ENCODE results near the gene TNPO3.
"Not testable (repeated sequence)": the region's sequence is repeated elsewhere in the genome, so short reads cannot be mapped to it uniquely, and the experiment has no call there.

Gene TNPO3

DNA sequence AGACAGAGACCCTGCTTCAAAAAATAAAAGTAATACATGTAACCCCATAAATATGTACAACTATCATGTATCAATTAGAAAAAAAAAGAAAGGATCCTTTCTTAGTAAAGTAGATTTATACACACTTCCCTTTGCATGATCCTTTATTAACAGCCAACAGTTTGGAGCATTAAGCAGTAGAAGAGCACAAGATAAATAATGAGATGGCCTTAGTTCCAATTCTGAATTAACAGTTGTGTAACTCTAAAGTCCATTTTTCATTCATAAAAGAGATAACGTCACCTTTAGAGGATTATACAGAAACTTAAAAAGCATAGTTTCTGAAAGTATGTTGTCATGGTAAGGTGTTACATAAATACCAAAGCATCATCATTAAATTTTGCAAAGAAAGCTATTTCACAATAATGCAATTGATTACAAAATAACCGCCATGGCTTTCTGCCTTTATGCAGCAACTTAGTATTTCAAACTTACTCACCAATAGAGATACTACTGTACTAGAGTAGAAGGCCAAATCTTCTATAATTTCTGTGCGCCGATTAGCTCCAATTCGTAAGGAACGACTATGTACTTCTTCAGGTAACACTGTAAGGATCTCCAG, 40.3 kb downstream of the TNPO3 start:
- no peak for DNase-seq (ENCODE audit: low read depth)

DNA sequence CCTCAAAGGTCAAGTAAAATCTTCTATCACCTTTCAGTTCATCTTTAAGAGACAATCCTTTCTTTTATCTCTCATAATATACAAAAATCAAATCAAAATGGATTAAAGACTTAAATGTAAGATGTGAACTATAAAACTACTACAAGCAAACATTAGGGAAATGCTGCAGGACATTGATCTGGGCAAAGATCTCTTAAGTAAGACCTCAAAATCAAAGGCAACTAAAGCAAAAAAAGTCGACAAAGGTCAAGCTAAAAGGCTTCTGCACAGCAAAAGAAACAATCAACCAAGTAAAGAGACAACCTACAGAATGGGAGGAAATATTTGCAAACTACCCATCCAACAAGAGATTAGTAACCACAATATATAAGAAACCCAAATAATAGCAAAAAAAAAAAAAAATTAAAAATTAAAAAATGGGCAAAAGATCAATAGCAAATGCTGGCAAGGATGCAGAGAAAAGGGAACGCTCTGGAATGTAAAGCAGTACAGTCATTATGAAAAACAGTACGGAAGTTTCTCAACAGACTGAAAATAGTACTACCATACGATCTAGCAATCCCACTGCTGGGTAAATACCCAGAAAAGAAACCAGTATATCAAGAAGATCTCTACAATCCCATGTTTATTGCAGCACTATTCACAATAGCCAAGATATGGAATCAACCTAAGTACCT, 41.7 kb downstream of the TNPO3 start:
- DNase-seq (ENCODE audit: low read depth), result no peak

DNA sequence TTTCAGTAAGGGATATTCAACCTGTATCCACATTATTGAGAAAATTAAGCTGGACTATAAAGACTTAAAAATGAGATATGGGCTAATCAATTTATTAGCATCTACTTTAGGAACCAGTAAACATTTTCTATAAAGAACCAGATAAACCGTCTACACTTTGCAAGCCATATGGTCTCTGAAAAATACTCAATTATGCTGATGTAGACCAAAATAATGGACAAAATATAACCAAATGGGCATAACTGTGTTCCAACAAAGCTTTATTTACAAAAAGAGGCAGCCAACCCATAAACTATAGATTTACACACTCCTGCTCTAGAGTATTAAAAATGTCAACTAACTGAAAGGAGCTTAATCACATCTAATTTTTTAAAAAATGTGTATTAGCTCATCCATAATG, 42.3 kb downstream of the TNPO3 start:
- no peak for DNase-seq (ENCODE audit: low read depth)

DNA sequence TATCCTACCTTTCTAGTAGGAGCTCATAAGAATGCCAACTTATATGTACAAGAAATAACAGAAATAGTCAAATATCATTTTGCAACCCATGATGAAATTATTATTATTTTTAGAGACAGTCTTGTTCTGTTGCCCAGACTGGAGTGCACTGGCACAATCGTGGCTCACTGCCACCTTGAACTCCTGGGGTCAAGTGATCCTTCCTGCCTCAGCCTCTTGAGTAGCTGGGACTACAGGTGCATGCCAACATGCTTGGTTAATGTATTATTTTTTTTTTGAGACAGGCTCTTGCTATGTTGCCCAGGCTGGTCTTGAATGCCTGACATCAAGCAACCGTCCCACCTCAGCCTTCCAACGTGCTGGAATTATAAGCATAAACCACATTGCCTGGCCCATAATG, 44.8 kb downstream of the TNPO3 start:
- no peak for DNase-seq (ENCODE audit: low read depth)

DNA sequence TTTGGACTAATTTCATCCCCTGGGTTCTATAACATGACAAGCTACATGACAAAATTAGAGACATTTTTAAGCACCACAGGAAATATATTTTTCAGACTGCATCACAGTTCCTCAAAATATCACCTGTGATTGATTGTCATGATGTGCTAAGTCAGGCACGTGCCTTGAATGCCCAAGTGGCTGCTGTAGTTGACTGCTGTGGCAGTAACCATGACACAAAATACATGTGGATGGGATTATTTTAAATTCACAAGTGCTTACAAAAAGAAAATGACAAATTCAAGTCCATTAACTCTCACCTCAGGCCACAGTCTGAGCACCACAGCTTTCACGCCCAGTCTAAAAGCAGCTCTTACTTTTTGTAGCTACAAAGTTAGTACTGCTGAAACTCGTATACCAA, 45.5 kb downstream of the TNPO3 start:
- no peak for DNase-seq (ENCODE audit: low read depth)

DNA sequence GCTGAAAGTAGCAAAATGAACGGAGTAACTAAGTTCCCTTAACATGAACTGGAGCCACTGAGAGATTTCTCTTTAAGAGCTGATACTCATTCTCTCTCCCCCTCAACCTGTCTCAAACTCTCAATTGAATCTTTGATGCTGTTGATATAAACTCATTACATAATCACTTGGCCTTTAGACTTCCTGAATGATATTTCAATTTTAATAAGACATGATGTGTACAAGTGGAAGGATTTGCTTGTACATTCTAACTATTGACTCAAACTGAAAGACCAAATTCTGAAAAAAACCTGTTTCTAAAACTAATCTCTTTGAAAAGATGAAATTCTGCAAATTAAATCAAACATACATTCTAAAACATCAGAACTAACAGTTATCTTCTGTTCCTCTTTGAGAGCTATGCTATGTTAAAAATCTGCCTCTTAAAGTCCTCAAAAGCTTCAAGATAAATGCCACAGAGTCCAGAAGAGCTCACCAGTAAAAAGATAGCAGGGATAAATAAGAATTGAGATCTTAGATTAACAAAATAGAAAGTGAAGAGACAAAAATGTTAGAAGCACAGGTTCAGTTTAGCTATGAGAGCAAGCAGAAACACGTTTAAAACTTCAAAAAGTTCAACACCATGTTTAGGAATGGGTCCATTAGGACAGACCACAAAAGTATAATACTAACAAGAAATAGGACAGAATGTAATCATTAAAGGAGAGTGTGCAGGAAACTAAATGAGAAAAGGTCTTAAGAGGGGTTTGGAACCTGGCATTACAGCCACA, 46.1 kb downstream of the TNPO3 start:
- DNase-seq (ENCODE audit: low read depth), result no peak

DNA sequence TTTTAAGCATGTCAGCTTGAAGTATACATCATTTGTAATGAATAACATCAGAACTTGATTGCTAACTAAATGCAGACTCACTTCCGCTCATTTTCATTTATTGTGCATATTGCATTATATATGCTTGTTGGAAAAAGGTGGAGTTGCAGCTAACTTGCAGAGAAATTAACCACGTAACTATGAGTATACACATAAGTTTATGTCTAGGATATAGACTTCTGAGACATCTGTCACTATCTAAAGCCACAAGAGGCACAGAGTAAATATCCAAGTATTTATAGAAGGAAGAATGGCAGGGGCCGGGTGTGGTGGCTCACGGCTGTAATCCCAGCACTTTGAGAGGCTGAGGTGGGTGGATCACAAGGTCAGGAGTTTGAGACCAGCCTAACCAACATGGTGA, 47.3 kb downstream of the TNPO3 start:
- DNase-seq (ENCODE audit: low read depth), result no peak

DNA sequence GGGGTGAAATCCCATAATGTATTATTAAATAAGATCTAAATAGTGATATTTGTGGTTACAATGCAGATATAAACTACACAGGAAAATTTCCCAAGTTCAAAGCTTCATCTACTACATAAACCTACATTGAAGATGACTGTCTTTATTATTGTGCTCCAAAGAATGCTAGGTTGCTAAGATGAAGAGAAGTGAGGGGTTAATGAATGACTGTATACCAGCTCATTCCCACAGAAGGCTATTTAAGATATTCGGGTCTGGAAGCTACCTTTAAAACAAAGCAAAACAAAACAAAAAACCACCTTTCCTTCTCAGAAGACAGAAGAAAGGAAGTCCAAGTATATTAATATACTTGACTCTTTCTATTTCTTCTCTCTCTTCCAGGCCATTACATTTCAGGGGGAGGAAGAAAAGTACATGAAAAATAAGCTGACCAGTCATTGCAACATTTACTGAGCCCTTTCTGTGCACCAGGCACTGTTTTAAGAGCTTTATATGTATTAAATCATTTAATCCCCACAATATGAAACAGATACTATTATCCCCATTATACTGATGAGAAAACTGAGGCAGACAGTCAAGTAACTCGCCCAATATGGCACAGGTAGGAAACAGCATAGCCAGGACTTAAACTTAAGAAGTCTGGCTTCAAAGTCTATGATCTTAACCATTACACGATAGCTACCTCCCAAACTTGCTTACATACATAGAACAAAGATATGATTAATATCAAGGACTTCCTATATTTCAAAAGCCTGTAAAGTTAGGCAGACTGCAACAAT, 48.1 kb downstream of the TNPO3 start:
- DNase-seq (ENCODE audit: low read depth), result peak; percentile 35

DNA sequence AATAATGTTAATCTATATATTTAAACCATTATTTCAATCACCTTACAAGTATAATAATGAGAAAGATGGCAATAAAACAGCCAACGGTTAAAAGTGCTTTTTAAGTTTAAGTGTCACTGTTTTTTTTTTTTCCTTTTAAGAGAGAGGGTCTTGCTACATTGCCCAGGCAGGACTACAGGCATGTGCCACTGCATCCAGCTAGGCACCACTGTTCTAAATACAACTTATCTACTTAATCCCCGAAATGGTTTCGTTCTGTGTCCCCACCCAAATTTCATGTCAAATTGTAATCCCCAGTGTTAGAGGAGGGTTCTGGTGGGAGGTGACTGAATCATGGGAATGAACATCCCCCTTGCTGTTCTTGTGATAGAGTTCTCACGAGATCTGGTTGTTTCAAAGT, 49.7 kb downstream of the TNPO3 start:
- DNase-seq (ENCODE audit: low read depth), result no peak

DNA sequence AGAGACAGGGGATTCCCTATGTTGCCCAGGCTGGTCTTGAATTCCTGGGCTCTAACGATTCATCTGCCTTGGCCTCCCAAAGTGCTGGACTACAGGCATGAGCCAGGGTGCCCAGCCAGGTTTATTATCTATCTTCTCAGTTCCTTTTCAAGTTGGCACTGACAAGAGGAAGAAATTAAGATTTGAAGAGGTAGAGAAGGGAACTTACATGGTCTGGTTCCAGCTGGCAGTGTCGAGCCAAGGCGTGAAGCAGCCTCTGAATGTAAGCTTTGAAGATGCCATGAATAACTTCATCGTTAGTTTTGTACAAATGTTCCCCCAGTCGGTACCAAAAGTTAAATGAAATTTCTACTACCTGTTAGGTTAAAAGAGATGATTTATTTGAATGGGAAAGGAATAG, 57.7 kb downstream of the TNPO3 start:
- no peak for DNase-seq (ENCODE audit: low read depth)

DNA sequence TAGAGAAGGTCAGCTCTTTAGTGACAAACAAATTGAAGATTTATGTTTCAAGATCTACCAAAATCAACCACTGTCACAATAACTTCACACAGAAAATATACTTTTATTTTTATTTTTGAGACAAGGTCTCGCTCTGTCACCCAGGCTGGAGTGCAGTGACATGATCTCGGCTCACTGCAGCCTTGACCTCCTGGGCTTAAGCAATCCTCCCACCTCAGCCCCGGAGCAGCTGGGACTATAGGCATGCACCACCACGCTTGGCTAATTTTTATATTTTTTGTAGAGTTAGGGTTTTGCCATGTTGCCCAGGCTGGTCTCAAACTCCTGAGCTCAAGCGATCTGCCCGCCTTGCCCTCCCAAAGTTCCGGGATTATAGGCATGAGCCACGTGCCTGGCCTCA, 60.4 kb downstream of the TNPO3 start:
- not testable (repeated sequence) for DNase-seq (ENCODE audit: low read depth)

DNA sequence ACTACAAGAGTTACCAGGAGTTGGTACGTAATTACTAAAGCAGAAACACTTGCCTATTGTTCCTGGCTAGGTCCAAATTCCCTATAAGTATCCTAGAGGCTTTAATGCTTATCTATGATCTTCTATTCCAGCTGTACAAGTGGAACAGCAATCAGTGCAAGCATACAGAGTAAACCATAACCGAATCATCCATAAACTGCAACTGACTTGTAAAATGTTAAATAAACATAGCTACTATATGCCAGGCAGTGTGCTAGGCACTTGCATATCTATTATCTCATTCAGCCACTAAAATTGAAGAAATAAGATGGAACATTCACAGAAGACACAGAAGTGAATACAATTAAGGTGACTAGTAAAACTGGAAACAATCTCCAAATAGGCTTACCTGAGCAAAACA, 61.5 kb downstream of the TNPO3 start:
- no peak for DNase-seq (ENCODE audit: low read depth)

DNA sequence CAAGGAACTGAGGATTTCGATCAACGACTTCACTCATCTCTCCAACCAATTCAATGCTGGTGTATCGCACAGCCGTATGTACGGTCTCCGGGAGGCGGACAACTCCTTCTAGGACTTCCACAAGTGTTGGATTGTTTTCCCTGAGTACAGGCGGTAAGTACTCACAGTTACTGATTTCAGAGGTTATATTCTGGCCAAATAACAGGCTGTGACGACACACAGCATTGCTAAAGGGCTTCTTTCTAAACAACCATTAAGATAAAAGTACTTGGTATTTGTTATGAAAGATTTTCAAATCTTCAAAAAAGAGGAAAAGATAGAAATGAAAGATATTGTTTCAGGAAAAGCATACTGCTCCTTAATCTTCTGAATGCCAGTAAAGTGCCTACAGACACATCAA, 65.0 kb downstream of the TNPO3 start:
- DNase-seq (ENCODE audit: low read depth), result peak; percentile 94

DNA sequence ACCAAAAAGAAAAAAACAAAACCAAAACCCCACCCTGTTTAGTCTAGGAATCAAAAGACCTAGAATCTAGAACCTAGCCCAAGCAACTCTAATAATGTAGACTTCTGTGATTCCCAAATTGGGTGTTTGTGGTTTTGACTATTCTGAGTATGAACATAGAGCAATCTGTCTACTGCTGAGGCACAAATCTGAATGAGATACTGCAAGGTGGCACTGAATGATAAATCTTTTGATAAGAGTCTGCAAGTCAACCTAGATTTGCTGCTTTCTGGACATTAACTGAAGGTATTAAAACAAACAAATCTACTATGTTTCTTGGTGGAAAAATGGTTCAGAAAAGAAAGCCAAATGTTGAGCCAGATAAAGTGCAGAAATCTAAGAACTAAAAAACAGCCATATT, 66.5 kb downstream of the TNPO3 start:
- DNase-seq (ENCODE audit: low read depth), result no peak

DNA sequence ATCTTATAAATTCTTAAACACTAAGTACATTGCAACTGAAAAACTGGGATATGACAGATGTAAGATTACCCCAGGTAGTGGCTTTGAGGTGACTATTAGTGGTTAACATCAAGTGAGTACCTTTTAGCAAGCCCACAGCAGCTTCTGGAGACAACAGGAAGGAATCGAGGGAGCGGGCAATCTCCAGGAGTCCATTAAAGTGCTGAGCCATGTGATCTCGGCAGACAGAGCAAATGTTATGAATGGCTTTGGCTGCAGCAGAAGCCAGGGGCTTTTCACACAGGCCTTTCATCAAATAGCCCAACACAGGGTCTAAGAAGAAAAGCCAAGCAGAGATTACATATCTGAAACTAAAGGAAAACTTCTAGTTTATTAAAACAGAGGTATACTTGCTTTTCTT, 68.3 kb downstream of the TNPO3 start:
- DNase-seq (ENCODE audit: low read depth), result no peak

DNA sequence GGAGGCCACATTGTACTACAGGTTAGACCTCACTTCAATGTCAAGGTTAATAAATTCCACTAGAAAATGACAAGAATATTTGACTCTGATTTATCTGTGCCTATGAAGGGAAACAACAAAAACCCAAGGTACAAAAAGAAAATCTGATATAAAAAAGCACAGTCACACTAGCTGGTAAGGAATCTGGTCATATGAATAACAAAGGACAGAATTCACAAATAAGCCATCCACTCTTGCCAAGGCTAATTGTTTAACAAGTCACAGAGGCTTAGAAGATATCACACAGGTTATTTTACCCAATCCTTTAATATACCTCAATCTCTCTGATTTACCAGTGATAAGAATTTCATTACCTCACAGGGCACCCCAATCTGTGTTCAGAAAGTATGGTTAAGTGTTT, 69.3 kb downstream of the TNPO3 start:
- no peak for DNase-seq (ENCODE audit: low read depth)

DNA sequence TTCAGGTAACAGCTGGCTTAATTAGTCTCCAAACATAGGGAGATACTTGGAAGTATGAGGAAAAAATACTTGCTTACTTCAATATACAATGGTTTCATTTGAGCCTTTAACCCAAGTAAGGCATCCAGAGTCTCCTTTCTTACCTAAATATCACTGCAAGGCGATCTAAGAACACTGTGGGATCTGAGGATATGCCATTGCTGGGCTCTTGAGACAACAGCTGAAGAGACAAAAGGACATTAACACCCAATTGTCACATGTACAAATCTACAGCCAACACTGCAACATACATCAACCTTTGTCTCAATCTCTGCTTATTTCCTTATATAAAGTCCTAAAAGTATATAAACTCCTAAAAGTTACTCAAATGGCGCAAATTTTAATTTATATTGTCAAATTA, 72.8 kb downstream of the TNPO3 start:
- no peak for DNase-seq (ENCODE audit: low read depth)

DNA sequence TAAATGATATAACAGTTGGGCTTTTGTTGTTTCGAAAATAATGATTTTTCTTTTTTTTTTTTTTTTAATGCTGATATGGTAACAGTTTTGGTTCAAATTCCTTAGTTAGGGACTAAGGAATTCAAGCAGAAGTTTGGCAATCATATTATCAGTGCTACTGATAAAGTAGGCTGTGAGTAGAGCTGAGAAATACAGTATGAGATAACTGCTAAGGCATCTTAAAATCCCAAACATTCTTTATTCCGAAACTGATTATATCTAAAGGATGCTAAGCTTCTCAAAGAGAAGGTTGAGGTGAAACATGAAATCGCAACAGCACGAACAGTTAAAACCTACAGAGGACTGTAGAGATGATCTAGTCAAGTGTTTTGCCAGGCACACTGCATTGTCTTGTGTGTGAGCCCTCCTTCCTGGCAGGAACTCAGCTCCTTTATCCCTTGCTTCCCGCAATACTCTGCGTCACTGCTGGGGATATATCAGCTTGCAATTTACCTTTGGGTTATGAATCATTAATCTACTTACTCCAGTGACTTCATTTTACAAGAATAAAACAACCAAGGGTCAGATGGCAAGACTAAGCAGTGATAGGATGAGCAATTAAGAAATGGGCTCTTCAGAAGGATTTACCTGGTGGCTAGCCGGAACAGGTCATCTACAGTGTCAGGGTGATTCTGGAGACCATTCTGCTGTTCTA, 80.5 kb downstream of the TNPO3 start:
- peak; percentile 93 for DNase-seq (ENCODE audit: low read depth)

DNA sequence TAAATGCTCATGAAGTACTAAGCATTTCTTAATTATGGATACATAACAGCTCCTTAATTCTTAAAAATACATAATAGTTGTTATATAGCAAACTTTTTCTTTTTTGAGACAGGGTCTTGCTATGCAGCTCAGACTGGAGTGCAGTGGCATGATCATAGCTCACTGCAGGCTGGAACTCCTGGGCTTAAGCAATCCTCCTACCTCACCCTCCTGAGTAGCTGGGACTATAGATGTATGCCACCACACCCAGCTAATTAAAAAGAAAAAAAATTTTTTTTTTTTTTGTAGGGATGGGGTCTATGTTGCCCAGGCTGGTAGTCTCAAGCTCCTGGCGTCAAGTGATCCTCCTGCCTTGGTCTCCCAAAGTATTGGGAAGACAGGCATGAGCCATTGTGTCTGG, 86.3 kb downstream of the TNPO3 start:
- no peak for DNase-seq (ENCODE audit: low read depth)

DNA sequence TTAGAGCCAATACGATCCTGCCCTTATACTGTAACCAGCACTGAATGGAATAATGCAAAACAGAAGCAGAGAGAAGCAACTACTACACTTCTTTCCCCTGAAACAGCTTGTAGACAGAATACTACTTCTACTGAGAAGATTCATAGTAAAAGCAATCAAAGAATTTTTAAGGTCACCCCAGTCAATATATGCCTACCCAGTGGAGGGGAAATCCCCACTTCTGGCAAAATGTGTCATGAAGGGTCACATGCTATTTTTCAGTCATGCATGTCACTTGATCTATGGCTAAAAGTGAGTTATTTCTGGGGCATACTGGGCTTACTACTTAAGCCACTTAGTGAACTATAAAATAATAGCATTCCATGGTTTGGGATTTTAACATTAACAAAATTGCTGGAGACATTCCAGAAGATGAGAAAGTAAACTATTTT, 91.6 kb downstream of the TNPO3 start:
- peak; percentile 8 for DNase-seq (ENCODE audit: low read depth)

DNA sequence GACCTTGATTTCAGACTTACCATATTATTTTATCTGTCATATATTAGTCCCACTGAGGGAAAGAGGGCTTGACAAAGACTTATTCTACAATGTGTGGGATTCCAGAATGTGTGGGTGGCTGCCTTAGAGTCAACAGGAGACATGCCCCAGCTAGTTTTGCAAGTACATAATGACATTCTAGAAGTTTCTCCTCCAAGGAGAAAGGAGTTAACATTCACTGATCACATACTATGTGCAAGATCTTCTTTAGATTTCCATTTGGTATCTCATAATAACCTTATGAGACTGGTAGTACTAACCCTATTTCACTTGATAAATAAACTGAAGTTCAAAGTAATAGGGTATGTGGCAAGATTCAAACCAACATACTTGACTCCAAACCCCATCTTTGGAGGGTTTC, 92.0 kb downstream of the TNPO3 start:
- DNase-seq (ENCODE audit: low read depth), result peak; percentile 43

DNA sequence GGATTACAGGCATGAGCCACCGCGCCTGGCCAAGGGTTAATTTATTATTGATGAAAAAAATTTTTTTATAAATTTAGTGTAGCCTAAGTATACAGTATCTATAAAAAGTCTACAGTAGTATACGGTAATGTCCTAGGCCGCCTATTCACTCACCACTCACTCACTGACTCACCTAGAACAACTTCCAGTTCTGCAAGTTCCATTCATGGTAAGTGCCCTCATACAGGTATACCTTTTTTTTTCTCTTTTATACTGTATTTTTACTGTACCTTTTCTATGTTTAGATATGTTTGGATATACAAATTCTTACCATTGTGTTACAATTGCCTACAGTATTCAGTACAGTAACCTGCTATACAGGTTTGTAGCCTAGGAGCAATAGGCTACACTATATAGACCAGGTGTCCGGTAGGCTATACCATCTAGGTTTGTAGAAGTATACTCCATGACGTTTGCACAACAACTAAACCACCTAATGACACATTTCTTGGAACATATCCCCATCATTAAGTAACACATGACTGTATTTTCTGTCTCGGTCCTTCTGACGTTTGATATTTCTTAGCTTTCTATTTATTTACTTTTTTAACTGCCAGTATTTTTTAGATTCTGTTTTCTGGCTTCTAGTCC, 93.8 kb downstream of the TNPO3 start:
- peak; percentile 14 for DNase-seq (ENCODE audit: low read depth)
